HG02884 (cell line): ENCODE measurements around the gene MEN1.
"Not testable (repeated sequence)": the region's sequence is repeated elsewhere in the genome, so short reads cannot be mapped to it uniquely, and the experiment has no call there.

ENCODE experiments used
- ATAC-seq: cut with Tn5 transposase; IDR thresholded peaks from one replicate; pipeline ENCODE4 v1.9.1; 2021; ENCODE audit warnings: mild to moderate bottlenecking, moderate library complexity; ENCODE audit not compliant: unreplicated experiment

MEN1 gene

GRCh38 chr11:64846998-64847666 lies 36.8 kb upstream of the MEN1 start:
- no peak for ATAC-seq

- not testable (repeated sequence) for ATAC-seq
Observed at GRCh38 chr11:64845776-64846129, 35.4 kb upstream of the MEN1 start.

GRCh38 chr11:64845129-64845775 lies 34.9 kb upstream of the MEN1 start:
- no peak for ATAC-seq

- no peak for ATAC-seq
Observed at GRCh38 chr11:64844330-64845128, 34.2 kb upstream of the MEN1 start, which contains the start of gene CDC42BPG. Gene CDC42BPG (minus strand): TSS chr11:64844653. CDS start chr11:64844569, 84 bp downstream.

- ATAC-seq, result no peak
Observed at GRCh38 chr11:64843686-64844329, 33.5 kb upstream of the MEN1 start.

DNA sequence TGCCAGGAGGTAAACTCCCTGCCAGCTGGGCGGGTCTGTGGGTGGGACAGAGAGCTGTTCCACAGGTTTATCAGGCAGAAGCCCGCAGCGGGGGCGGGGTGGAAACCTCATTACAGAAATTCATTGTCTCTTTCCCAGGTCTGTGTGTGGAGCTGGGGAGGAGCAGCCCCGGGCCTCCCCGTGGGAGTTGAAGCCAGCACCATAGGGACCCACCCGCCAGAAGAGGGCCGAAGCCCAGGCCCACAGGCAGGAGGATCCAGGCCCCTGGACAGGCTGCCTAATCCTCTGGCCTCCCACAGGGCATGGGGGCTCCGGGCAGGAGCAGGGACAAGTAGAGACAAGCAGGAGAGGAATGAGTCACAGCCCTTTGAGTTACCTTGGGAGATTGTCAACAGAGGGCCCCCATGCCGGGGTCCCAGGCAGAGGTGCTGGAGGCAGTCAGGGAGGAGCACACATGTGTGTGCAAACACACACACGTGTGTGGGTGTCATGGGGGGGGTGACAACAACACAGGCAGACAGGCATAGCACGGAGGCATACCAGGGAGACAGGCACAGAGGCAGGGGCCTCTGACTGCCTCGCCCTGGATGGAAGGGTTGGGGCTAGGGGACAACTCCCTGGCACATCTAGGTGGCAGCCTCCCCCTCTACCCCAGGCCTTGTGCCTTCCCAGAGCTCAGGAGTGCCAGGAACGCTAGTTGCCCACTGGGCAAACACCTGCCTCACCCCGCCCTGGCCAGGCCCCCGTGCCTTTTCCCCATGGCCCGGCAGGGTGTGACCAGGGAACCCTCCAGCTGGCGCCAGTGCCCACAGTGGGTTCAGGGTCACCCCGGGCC lies 32.7 kb upstream of the MEN1 start:
- no peak for ATAC-seq

DNA sequence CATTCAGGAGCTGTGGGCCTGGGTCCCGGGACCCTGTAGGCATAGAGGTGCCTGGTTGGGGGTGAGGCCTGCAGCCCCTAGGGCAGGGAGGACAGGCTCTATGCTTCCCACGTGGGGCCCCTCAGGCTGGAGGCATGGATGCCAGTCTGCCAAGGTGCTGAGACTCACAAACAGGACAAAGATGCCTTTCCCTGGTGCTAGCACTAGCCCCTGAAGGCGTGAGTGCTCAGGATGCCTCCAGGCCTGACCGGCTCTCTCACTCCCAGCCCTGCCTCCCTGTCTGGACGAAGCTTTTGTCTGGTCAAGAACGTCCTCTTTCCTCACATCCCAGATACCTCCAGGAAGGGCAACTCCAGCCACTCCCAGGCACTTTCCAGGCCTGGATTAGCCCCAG lies 32.0 kb upstream of the MEN1 start:
- no peak for ATAC-seq

GRCh38 chr11:64841592-64842365 lies 31.4 kb upstream of the MEN1 start:
- no peak for ATAC-seq

GRCh38 chr11:64839887-64840782 lies 29.8 kb upstream of the MEN1 start:
- ATAC-seq, result no peak

DNA sequence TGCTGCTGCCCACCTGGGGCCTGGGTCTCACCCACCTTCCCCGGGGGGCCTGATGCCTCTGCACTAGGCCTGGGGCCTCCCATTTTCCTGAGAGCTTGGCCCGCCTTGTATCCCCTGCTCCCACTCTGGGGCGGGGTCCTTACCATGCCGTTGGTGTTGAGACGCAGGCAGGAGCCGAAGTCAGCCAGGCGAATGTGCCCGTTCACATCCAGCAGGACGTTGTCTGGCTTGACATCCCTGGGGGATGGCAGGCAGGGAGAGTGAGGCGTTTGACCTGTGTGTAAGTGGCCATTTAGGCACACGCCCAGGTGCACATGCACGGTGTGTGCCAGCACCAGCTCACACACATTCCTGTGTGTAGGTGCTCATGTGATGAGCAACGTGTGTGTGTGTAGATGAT lies 29.0 kb upstream of the MEN1 start:
- ATAC-seq, result no peak

DNA sequence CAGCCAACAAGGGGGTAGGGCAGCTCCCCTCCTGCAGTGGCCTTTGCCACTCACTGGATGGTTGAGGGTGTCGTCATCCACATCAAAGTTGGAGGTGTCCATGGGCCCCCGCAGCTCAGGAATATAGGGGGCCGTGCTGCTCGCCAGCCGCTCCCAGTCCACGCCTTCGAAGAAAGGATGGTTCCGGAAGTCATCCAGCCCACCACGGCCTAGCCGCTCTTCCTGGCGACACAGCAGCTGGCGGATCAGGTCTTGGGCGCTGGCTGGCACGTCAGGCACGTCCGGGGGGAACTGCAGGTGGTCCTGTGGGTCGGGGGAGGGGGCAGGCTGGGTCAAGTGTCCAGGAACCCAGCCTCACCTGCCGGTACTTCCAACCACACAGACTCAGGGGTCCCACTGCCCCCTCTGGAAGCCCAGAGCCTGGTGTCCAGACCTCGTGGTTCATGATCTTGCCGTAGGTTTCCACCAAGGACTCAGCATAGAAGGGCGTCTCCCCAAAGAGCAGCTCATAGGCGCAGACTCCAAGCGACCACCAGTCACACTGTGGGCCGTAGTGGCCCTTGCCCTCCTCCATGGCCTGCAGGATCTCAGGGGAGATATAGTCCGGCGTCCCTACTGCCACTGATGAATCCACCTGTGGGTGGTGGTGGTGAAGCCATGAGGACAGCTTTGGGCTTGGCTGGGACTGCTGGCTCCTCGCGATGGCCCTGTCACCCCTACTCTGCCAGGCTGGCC lies 28.4 kb upstream of the MEN1 start:
- no peak for ATAC-seq

GRCh38 chr11:64837887-64838351 lies 27.6 kb upstream of the MEN1 start:
- no peak for ATAC-seq

DNA sequence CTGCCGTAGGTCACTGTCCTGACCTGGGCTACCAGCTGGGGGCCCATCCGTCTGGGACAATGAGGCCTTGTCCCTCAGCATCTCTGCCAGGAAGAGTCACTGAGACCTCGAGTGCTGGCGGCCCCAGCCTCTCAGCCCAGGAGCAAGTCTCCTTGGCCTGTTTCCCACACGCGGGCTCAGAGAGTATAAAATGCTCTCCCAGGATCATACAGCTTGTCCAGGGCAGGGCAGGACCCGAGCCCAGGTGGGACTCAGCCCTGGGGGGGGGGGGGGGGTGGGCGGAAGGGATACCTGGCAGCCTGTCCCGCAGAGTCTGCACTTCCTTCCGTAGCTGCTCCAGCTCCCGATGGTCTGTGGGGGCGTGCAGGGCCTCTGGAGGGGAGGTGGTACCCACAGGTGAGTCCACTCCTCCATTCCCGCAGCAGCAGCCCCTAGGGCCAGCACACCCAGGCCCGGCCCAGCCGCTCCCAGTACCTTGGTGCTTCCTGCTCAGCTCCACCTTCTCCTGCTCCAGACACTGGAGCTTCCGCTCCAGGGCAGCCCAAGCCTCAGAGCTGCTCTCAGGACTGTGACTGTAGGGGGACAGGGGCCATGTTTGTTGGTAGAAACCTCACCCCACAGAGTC lies 26.2 kb upstream of the MEN1 start:
- no peak for ATAC-seq

DNA sequence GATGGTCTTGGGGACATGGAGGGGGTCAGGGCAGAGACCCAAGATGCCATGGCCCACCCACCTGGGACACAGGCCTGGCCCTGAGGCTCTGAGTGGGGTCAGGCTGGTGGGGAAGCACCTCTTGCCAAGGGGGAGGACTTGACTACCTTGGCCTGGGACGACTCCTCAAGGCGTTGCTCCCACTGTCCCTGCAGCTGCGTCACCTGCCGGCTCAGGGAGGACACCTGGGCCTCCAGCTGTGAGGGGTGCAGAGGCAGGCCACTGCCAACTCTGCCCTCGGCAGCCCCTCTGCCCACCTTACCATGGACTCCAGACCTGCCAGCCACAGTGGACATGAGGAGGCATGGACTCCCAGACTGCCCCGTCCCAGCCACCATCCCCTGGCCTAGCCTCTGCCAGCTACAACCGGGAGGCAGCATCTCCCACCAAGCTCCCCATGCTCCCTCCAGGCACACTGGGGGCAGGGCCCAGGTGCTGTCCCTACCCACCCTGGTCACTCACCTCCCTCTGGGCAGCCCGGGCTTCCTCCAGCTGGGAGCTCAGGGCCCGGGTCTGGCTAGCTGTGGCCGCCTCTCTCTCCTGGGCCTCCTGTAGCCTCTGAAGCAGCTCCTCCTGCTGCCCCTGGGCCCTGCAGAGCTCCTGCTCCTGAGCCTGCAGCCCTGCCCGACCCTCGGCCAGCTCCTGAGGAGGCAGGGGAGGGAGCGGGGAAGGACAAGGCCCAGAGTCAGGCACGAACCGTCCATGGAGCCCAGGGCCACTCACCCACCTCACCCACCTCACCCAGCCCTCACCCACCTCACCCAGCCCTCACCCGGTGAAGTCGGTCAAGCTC lies 25.5 kb upstream of the MEN1 start:
- ATAC-seq, result no peak

DNA sequence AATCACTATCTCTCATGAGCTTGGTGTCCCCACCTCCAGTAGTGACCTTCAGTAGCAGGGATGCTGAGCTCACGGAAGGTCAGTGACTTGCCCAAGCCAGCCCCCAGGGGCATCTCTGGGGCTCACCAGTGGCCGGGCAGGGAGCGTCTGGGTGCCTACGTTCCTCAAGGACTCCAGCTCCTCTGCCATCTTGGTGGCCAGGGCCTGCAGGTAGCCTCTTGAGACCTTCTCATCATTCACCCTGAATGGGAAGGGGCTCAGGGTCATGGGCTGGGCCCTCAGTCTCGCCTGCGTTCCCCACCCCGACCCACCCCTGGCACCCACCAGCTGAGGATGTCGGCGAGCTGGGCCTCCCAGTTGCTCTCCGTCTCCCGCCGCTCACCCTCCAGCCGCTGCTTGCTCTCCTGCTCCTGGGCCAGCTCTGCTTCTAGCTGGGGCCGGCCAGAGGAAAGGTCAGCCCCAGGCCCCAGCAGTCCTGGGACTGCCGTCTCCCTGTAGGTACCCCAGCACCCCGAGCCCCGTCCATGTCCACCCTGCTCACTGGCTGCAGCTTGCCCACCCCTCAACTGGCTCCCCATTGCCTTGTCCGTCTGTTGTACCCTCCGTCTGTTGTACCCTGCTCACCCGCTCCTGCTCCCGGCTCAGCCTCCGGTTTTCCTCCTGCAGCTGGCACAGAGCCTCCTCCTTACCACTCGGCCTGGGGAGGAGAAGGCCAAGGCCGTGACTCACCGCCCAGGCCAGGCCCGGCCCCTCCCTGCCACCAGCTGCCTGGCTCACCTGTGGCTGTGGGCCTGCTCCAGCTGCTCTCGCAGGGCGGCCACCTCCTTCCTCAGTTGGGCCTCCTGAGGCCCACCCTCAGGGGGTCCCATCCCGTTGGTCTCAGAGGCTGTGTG lies 24.6 kb upstream of the MEN1 start:
- no peak for ATAC-seq
